Stimulated activated CD8-positive, alpha-beta memory T cell treated with anti-CD3 and anti-CD28 coated beads, Interleukin-7, amount 100 ng/mL, for 24 hours (primary cell): ENCODE data around the gene CHMP6.

Experiments used
- DNase-seq: peaks from one replicate; pipeline ENCODE4 v3.0.0-alpha.2; 2020; ENCODE audit warnings: low read depth

The CHMP6 gene

GRCh38 chr17:81030741-81031565, 39.3 kb downstream of the CHMP6 start:
- no peak for DNase-seq

- no peak for DNase-seq
These were observed 40.2 kb downstream of the CHMP6 start for GRCh38 chr17:81031566-81032550.

GRCh38 chr17:81032641-81033480, 41.2 kb downstream of the CHMP6 start:
- DNase-seq, result no peak

- no peak for DNase-seq
These were observed 42.0 kb downstream of the CHMP6 start for GRCh38 chr17:81033535-81034167.

- DNase-seq, result no peak
These were observed 42.6 kb downstream of the CHMP6 start for GRCh38 chr17:81034168-81034777.

GRCh38 chr17:81034779-81035520, 43.3 kb downstream of the CHMP6 start, which contains the start of gene BAIAP2:
BAIAP2 (plus strand) TSS chr17:81035151; CDS start chr17:81035255, 104 bp downstream.
- peak; percentile 97 for DNase-seq

- DNase-seq, result no peak
These were observed 44.0 kb downstream of the CHMP6 start for GRCh38 chr17:81035521-81036196.

GRCh38 chr17:81036197-81036941, 44.7 kb downstream of the CHMP6 start:
- DNase-seq, result no peak

GRCh38 chr17:81037026-81037797, 45.6 kb downstream of the CHMP6 start:
- no peak for DNase-seq

- DNase-seq, result no peak
These were observed 46.4 kb downstream of the CHMP6 start for GRCh38 chr17:81037798-81038733.

GRCh38 chr17:81039096-81039495, 47.5 kb downstream of the CHMP6 start:
- DNase-seq, result no peak

GRCh38 chr17:81039854-81040758, 48.5 kb downstream of the CHMP6 start:
- no peak for DNase-seq

GRCh38 chr17:81040791-81041337, 49.2 kb downstream of the CHMP6 start:
- DNase-seq, result no peak

GRCh38 chr17:81042606-81043005, 51.0 kb downstream of the CHMP6 start:
- DNase-seq, result no peak

- DNase-seq, result no peak
These were observed 51.7 kb downstream of the CHMP6 start for GRCh38 chr17:81043319-81043724.
